LoVo (cell line): Measurements from ENCODE around the gene HLA-DOA.

Experiments
- DNase-seq: peaks from one replicate; pipeline ENCODE4 v3.0.0-alpha.2; 2016; ENCODE audit warnings: low spot score

HLA-DOA gene

DNA sequence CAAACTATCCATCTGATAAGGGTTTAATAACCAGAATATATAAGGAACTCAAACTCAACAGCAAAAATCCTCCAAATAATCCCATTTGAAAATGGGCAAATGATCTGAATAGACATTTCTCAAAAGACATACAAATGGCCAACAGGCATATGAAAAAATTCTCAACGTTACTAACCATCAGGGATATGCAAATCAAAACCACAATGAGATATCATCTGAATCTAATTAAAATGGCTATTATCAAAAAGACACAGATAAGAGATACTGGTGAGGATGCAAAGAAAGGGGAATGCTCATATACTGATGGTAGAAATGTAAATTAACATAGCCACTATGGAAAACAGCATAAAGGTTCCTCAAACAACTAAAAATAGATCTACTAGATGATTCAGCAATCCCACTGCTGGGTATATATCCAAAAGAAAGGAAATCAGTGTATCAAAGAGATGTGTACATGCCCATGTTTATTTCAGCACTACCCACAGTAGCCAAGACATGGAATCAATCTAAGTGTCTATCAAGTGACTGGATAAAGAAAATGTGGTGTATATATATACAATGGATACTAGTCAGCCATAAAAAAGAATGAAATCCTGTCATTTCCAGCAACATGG lies 47.1 kb downstream of the HLA-DOA start:
- no peak for DNase-seq

DNA sequence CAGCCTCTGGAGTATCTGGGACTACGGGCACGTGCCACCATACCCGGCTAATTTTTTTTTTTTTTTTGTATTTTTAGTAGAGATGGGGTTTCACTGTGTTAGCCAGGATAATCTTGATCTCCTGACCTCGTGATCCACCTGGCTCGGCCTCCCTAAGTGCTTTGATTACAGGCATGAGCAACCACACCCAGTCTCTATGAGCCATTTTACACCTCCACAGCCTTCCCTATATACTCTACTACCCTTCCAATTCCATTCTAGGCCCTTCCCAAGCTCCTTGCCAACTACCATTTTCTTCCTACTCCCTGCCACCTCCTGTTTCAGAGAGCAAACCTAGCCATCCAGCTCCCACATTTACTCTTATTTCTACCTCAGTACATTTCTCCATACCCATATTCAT lies 48.8 kb downstream of the HLA-DOA start:
- no peak for DNase-seq

GRCh38 chr6:32956176-32956575 lies 53.2 kb downstream of the HLA-DOA start:
- no peak for DNase-seq

GRCh38 chr6:32954986-32955802 lies 54.2 kb downstream of the HLA-DOA start:
- no peak for DNase-seq

DNA sequence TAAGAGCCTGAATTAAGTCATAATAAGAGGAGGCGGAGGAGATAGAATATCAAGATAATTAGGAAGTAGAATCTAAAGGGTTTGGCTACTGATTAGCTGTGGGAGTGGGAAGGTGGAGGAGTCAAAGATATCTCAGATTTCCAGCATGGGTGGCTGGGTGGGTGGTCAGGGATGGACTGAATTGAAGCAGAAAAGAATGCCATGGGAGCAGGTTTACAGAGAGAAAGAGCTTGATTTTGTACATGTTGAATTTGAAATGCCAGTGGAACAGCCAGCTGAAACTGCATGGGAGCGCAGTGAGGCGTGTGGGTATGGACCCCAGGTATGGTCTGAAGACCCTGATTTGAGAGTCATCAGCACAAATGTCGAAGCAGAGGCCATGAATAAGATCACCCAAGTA lies 55.1 kb downstream of the HLA-DOA start:
- DNase-seq: no peak
